GM12878 (cell line): Measurements from ENCODE around the gene NODAL. TPM values are rescaled to one million over a fixed set of nuclear protein-coding genes. Genes with fewer than 3 reads are reported as not detected.

ENCODE experiments used
- ATAC-seq: fragments of 200-7000 bp; cut with Tn5 transposase; 3 replicates; pipeline ENCODE4 v1.9.1; 2020; ENCODE audit warnings: mild to moderate bottlenecking, moderate library complexity
- BruUV-seq: library from RNA; stranded (reverse); fragments of 400-500 nt; replicated peaks from 2 replicates; lab custom pipeline; 2021; lab: Mats Ljungman, UMichigan
- CTCF ChIA-PET: fragments of 300-600 bp; sonication (Branson Sonifier 250); formaldehyde crosslinking; extraction: SDS; loops from one replicate; lab custom pipeline; 2021; ENCODE audit warnings: inconsistent platforms; lab: Yijun Ruan, JAX
- POLR2A ChIA-PET: fragments of 350-600 bp; formaldehyde crosslinking; extraction: SDS; loops from one replicate; lab custom pipeline; 2021; ENCODE audit warnings: inconsistent platforms; lab: Charles Lee
- RAD21 ChIA-PET: fragments of 300-600 bp; sonication (Branson Sonifier 250); formaldehyde crosslinking; loops from one replicate; lab custom pipeline; 2023; ENCODE audit warnings: antibody characterized with exemption; ENCODE audit not compliant: unreplicated experiment; lab: Charles Lee
- SMC1A ChIA-PET: fragments of 300-600 bp; sonication (Branson Sonifier 250); formaldehyde crosslinking; loops from one replicate; lab custom pipeline; 2023; ENCODE audit not compliant: unreplicated experiment, uncharacterized antibody; lab: Charles Lee
- DNase-seq: peaks from one replicate; pipeline ENCODE4 v3.0.0-alpha.2; 2011; ENCODE audit warnings: low read depth, low spot score
- FAIRE-seq: peaks from 3 replicates; lab custom pipeline; 2011; peaks lifted over from hg19 to GRCh38; lab: Jason Lieb, UNC
- H2AFZ ChIP-seq: 2 replicates; pipeline ENCODE4 v1.6.0; 2011; ENCODE audit warnings: low read depth, low read length, control low read depth; ENCODE audit not compliant: control insufficient read depth
- H3K27ac ChIP-seq: 2 replicates; pipeline ENCODE4 v1.5.1; 2011; ENCODE audit warnings: control low read depth; ENCODE audit not compliant: control insufficient read depth, insufficient read depth
- H3K27me3 ChIP-seq, 2 experiments: replicated peaks in 1 of 2; 2 replicates each; pipeline versions ENCODE4 v1.6.0 to v1.6.1; 2011; ENCODE audit warnings: low read length in 1 of 2; ENCODE audit not compliant: control insufficient read depth in 2 of 2, insufficient read depth in 2 of 2
- H3K36me3 ChIP-seq, 2 experiments: 2 replicates each; pipeline ENCODE4 v1.5.1; 2011; ENCODE audit warnings: low read length in 1 of 2; ENCODE audit not compliant: control insufficient read depth in 2 of 2, insufficient read depth in 2 of 2
- H3K4me1 ChIP-seq: 2 replicates; pipeline ENCODE4 v1.6.1; 2011; ENCODE audit warnings: mild to moderate bottlenecking, low read length, moderate library complexity, mixed read lengths; ENCODE audit not compliant: control insufficient read depth, insufficient read depth
- H3K4me2 ChIP-seq: 2 replicates; pipeline ENCODE4 v1.6.0; 2011; ENCODE audit warnings: control low read depth; ENCODE audit not compliant: control insufficient read depth, insufficient read depth
- H3K4me3 ChIP-seq: fragments of 200-600 bp; sonication (generic); 2 replicates; pipeline ENCODE4 v1.5.1; 2016
- H3K79me2 ChIP-seq: 2 replicates; pipeline ENCODE4 v1.6.0; 2011; ENCODE audit warnings: low read length; ENCODE audit not compliant: control insufficient read depth, insufficient read depth
- H3K9ac ChIP-seq: 2 replicates; pipeline ENCODE4 v1.8.0; 2011; ENCODE audit warnings: low read length, control low read depth, mixed read lengths; ENCODE audit not compliant: control insufficient read depth, insufficient read depth
- H3K9me3 ChIP-seq: replicated peaks from 3 replicates; pipeline ENCODE4 v1.5.1; 2011; ENCODE audit warnings: mild to moderate bottlenecking, low read length; ENCODE audit not compliant: control insufficient read depth, insufficient read depth
- H4K20me1 ChIP-seq: 2 replicates; pipeline ENCODE4 v1.6.0; 2011; ENCODE audit not compliant: control insufficient read depth, insufficient read depth
- ASH2L ChIP-seq: fragments of 300-600, 200-600 bp; sonication (generic); IDR thresholded peaks from 2 replicates; pipeline ENCODE4 v1.6.1; 2017; ENCODE audit warnings: low read depth, mild to moderate bottlenecking, borderline replicate concordance
- BACH1 ChIP-seq: fragments of 450-650 bp; IDR thresholded peaks from 2 replicates; pipeline ENCODE4 v1.6.1; 2017; ENCODE audit warnings: mild to moderate bottlenecking, borderline replicate concordance
- BHLHE40 ChIP-seq, 2 experiments: fragments of 450-650 bp in 1 of 2; IDR thresholded peaks; 2 replicates each; pipeline ENCODE4 v1.6.1; 2011 to 2017; ENCODE audit warnings: low read depth in 2 of 2, borderline replicate concordance in 1 of 2, improper control_type of control experiment in 1 of 2, low read length in 1 of 2, mild to moderate bottlenecking in 1 of 2
- EGR1 ChIP-seq, 2 experiments: IDR thresholded peaks; 1 replicate in 1 of 2; 2 replicates in 1 of 2; pipeline ENCODE4 v1.6.1; 2011 to 2012; ENCODE audit warnings: low read depth in 2 of 2, low read length in 2 of 2, borderline replicate concordance in 1 of 2, mild to moderate bottlenecking in 1 of 2, moderate library complexity in 1 of 2
- FOXM1 ChIP-seq: IDR thresholded peaks from 2 replicates; pipeline ENCODE4 v1.6.1; 2012; ENCODE audit warnings: low read depth, mild to moderate bottlenecking, inconsistent platforms, low read length, moderate library complexity
- HDGF ChIP-seq: fragments of 450-650 bp; IDR thresholded peaks from 2 replicates; pipeline ENCODE4 v1.6.1; 2016; ENCODE audit warnings: antibody characterized with exemption
- IKZF1 ChIP-seq: fragments of 450-650 bp; conservative IDR thresholded peaks from 2 replicates; pipeline ENCODE4 v1.6.1; 2017; ENCODE audit warnings: antibody characterized with exemption, mild to moderate bottlenecking
- LARP7 ChIP-seq: fragments of 450-650 bp; IDR thresholded peaks from 2 replicates; pipeline ENCODE4 v1.6.1; 2017; ENCODE audit warnings: mild to moderate bottlenecking
- NR2C1 ChIP-seq: fragments of 450-650 bp; IDR thresholded peaks from 2 replicates; pipeline ENCODE4 v1.6.1; 2017; ENCODE audit warnings: antibody characterized with exemption, mild to moderate bottlenecking, moderate library complexity
- RFX5 ChIP-seq: IDR thresholded peaks from 2 replicates; pipeline ENCODE4 v1.6.1; 2011; ENCODE audit warnings: low read depth, low read length, improper control_type of control experiment
- SIN3A ChIP-seq: IDR thresholded peaks from 2 replicates; pipeline ENCODE4 v1.6.1; 2012; ENCODE audit warnings: low read depth, low read length, improper control_type of control experiment
- SUZ12 ChIP-seq: fragments of 200-600 bp; sonication (generic); IDR thresholded peaks from one replicate; pipeline ENCODE4 v1.6.1; 2018; ENCODE audit warnings: antibody characterized with exemption, mild to moderate bottlenecking; ENCODE audit not compliant: unreplicated experiment
- WGBS: methylation state at CpG from one replicate; pipeline ENCODE4 v1.1.6; 2016; ENCODE audit warnings: low lambda C conversion rate; ENCODE audit not compliant: insufficient replicate concordance, insufficient coverage; ENCODE audit errors: missing lambda C conversion rate; 5-methylcytosine and 5-hydroxymethylcytosine counted together
- in situ Hi-C: fragments of 300-500 bp; cut with MboI; formaldehyde crosslinking; loops from 9 replicates; pipeline ENCODE4 v1.14.3; 2018; ENCODE audit warnings: mixed read lengths
- intact Hi-C: fragments of 100-400 bp; cut with micrococcal nuclease; formaldehyde crosslinking; loops from one replicate; pipeline ENCODE4 v1.14.2; 2022; ENCODE audit not compliant: unreplicated experiment
- polyA plus RNA-seq, 11 experiments: library from polyadenylated mRNA; depleted of rRNA in 4 of 11; unstranded in 6 of 11; stranded (reverse) in 5 of 11; fragments of >200 nt; fragmentation: Nextera tagmentation in 4 of 11; fragmentation: Illumina TruSeq in 1 of 11; extraction: Ambion mirVana in 4 of 11; extraction: Trizol in 1 of 11; gene quantifications; 1 replicate in 1 of 11; 2 replicates in 10 of 11; pipeline versions ENCODE4 v1.2.1 to v1.2.3, GENCODE V29; 2011 to 2016; ENCODE audit warnings: inconsistent platforms in 2 of 11, missing spikeins in 2 of 11, low read depth in 1 of 11
- total RNA-seq, 4 experiments: library from RNA; depleted of rRNA in 3 of 4; stranded (reverse); fragments of >200 nt in 3 of 4; fragmentation: Illumina TruSeq in 1 of 4; extraction: Trizol in 1 of 4; gene quantifications; 2 replicates each; pipeline versions ENCODE4 v1.2.1 to v1.2.3, GENCODE V29; 2013 to 2021
- TF ChIP-seq, protein P1 (sequence below): IDR thresholded peaks from 2 replicates; pipeline ENCODE4 v1.6.1; 2012; ENCODE audit warnings: low read depth, low read length, improper control_type of control experiment
- TF ChIP-seq, protein P2 (sequence below): fragments of 450-650 bp; IDR thresholded peaks from 2 replicates; pipeline ENCODE4 v1.6.1; 2017; ENCODE audit warnings: mild to moderate bottlenecking
- TF ChIP-seq, protein P3 (sequence below): fragments of 450-650 bp; IDR thresholded peaks from 2 replicates; pipeline ENCODE4 v1.6.1; 2016; ENCODE audit warnings: mild to moderate bottlenecking
- TF ChIP-seq, protein P4 (sequence below): fragments of 450-650 bp; IDR thresholded peaks from 2 replicates; pipeline ENCODE4 v1.6.1; 2017; ENCODE audit warnings: mild to moderate bottlenecking, moderate library complexity

Gene NODAL
- total and polyA plus RNA-seq, 10 of the 15 experiments (the other 5 are each of a cell fraction or from before 2014, with no cell fraction given) = not detected

DNA sequence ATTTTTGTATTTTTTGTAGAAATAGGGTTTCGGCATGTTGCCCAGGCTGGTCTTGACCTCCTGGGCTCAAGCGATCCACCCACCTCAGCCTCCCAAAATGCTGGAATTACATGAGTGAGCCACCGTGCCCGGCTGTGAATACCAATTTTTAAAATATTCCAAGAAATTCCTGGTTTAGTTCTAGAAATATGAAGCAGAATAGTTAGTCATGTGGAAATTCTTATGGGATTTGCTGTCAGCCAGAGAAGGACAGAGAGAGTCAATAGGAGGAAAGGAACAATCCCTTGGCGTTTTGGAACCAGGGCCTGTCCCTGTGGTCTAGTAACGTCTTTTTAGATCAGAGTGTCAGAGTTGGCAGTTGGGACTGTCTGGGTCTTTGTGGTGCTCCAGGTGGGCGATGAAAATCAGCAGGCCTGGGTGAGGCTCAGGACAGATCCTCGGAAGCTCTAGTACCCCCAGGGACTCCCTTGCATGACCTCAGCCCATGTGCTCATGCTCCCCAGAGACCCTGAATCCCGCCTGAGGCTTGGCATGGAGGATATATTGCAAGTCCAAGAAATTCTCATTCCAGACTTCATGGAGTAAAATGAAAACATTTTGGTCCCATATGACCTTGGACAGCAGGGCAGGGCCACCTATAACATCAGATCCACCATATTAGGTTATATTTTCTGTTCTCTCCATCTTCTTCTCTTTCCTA, 7.8 kb downstream of the NODAL start:
- H3K4me1 ChIP-seq = no peaks in the 10 kb centered on the region
- peaks cover 0 to 2% of the 10 kb centered on the region in 2 experiments; a peak in 2 of 4 replicates for H3K36me3 ChIP-seq
- DNase-seq (no peak), ATAC-seq (no peak), FAIRE-seq (no peak)
- H4K20me1 ChIP-seq = no peaks in the 10 kb centered on the region
- no peaks in the 10 kb centered on the region for H3K9me3 ChIP-seq
- H3K4me2 ChIP-seq = no peak overlapping the region
- H3K4me3 ChIP-seq = no peak overlapping the region
- ChIA-PET POLR2A (no interaction called here), SMC1A (interaction anchor here (0.6 kb wide), 1 partner anchor 170 kb away, joined by 3 read pairs; no protein-coding TSS in a partner anchor), RAD21 (interaction anchor here (1.3 kb wide), 1 partner anchor 30 kb away, joined by 3 read pairs; the partner anchor contains the start of gene EIF4EBP2), CTCF (interaction anchor here (0.6 to 1.1 kb wide), 3 partner anchors 44 to 869 kb away, joined by 3 read pairs; no protein-coding TSS in a partner anchor)
- H3K79me2 ChIP-seq = no peaks in the 10 kb centered on the region
- H2AFZ ChIP-seq = no peak overlapping the region
- H3K27ac ChIP-seq = no peak overlapping the region
- H3K9ac ChIP-seq = no peak overlapping the region
- no peaks in the 10 kb centered on the region; a peak in 1 of 4 replicates for H3K27me3 ChIP-seq
- intact Hi-C loops (no loop called here), in situ Hi-C loops (no loop called here)
- no TSS peak for BruUV-seq
- 77% methylated on average over 9 of the region's 9 CpGs for WGBS
- TF ChIP-seq ASH2L = no peak
- TF ChIP-seq FOXM1 = no peak
- TF ChIP-seq, protein P1, sequence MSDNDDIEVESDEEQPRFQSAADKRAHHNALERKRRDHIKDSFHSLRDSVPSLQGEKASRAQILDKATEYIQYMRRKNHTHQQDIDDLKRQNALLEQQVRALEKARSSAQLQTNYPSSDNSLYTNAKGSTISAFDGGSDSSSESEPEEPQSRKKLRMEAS = no peak
- no peak for TF ChIP-seq BACH1
- TF ChIP-seq, protein P2, sequence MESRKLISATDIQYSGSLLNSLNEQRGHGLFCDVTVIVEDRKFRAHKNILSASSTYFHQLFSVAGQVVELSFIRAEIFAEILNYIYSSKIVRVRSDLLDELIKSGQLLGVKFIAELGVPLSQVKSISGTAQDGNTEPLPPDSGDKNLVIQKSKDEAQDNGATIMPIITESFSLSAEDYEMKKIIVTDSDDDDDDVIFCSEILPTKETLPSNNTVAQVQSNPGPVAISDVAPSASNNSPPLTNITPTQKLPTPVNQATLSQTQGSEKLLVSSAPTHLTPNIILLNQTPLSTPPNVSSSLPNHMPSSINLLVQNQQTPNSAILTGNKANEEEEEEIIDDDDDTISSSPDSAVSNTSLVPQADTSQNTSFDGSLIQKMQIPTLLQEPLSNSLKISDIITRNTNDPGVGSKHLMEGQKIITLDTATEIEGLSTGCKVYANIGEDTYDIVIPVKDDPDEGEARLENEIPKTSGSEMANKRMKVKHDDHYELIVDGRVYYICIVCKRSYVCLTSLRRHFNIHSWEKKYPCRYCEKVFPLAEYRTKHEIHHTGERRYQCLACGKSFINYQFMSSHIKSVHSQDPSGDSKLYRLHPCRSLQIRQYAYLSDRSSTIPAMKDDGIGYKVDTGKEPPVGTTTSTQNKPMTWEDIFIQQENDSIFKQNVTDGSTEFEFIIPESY = no peak
- no peak for TF ChIP-seq LARP7
- TF ChIP-seq IKZF1 = no peak
- TF ChIP-seq BHLHE40 (IDR thresholded peaks at IDR 0.05; ENCODE audit: borderline replicate concordance in 1 of 2, low read depth in 2 of 2, low read length in 1 of 2) = no peak
- TF ChIP-seq, protein P3, sequence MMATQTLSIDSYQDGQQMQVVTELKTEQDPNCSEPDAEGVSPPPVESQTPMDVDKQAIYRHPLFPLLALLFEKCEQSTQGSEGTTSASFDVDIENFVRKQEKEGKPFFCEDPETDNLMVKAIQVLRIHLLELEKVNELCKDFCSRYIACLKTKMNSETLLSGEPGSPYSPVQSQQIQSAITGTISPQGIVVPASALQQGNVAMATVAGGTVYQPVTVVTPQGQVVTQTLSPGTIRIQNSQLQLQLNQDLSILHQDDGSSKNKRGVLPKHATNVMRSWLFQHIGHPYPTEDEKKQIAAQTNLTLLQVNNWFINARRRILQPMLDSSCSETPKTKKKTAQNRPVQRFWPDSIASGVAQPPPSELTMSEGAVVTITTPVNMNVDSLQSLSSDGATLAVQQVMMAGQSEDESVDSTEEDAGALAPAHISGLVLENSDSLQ = no peak
- TF ChIP-seq, protein P4, sequence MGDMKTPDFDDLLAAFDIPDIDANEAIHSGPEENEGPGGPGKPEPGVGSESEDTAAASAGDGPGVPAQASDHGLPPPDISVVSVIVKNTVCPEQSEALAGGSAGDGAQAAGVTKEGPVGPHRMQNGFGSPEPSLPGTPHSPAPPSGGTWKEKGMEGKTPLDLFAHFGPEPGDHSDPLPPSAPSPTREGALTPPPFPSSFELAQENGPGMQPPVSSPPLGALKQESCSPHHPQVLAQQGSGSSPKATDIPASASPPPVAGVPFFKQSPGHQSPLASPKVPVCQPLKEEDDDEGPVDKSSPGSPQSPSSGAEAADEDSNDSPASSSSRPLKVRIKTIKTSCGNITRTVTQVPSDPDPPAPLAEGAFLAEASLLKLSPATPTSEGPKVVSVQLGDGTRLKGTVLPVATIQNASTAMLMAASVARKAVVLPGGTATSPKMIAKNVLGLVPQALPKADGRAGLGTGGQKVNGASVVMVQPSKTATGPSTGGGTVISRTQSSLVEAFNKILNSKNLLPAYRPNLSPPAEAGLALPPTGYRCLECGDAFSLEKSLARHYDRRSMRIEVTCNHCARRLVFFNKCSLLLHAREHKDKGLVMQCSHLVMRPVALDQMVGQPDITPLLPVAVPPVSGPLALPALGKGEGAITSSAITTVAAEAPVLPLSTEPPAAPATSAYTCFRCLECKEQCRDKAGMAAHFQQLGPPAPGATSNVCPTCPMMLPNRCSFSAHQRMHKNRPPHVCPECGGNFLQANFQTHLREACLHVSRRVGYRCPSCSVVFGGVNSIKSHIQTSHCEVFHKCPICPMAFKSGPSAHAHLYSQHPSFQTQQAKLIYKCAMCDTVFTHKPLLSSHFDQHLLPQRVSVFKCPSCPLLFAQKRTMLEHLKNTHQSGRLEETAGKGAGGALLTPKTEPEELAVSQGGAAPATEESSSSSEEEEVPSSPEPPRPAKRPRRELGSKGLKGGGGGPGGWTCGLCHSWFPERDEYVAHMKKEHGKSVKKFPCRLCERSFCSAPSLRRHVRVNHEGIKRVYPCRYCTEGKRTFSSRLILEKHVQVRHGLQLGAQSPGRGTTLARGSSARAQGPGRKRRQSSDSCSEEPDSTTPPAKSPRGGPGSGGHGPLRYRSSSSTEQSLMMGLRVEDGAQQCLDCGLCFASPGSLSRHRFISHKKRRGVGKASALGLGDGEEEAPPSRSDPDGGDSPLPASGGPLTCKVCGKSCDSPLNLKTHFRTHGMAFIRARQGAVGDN = no peak
- TF ChIP-seq EGR1 (IDR thresholded peaks at IDR 0.05; ENCODE audit: borderline replicate concordance in 1 of 2, low read depth in 2 of 2, low read length in 2 of 2) = no peak
- no peak for TF ChIP-seq NR2C1
- TF ChIP-seq HDGF = no peak
- TF ChIP-seq RFX5 = no peak
- no peak for TF ChIP-seq SIN3A
- TF ChIP-seq SUZ12 = no peak
